Upper lobe of left lung (tissue), 6 donors: ENCODE measurements around the gene PSORS1C1. TPM values are rescaled to one million over a fixed set of nuclear protein-coding genes. Genes with fewer than 3 reads are reported as not detected.
"Not testable (repeated sequence)": the region's sequence is repeated elsewhere in the genome, so short reads cannot be mapped to it uniquely, and the experiment has no call there.

Experiments used
- ATAC-seq, 2 donors: fragments of 200-7000 bp; cut with Tn5 transposase; one replicate each; pipeline ENCODE4 v1.9.1; 2022; ENCODE audit warnings: mild to moderate bottlenecking in 2 of 2, moderate library complexity in 2 of 2; ENCODE audit not compliant: low FRiP score in 2 of 2
- DNase-seq, 2 donors: peaks; one replicate each; pipeline ENCODE4 v3.0.0-alpha.2; 2019 to 2020
- H3K27ac ChIP-seq, 4 donors: fragments of 200-600 bp; sonication (generic); one replicate each; pipeline ENCODE4 v1.5.1; 2016 to 2019
- H3K27me3 ChIP-seq, 4 donors: fragments of 200-600 bp; sonication (generic); one replicate each; pipeline ENCODE4 v1.5.1; 2017 to 2019
- H3K36me3 ChIP-seq, 4 donors: fragments of 200-600 bp; sonication (generic); one replicate each; pipeline ENCODE4 v1.5.1; 2016 to 2019
- H3K4me1 ChIP-seq, 4 donors: fragments of 200-600 bp; sonication (generic); one replicate each; pipeline ENCODE4 v1.5.1; 2018 to 2019
- H3K4me3 ChIP-seq, 4 donors: fragments of 200-600 bp; sonication (generic); one replicate each; pipeline ENCODE4 v1.5.1; 2017 to 2019; ENCODE audit warnings: mild to moderate bottlenecking in 2 of 4, moderate library complexity in 1 of 4
- H3K9me3 ChIP-seq, 4 donors: fragments of 200-600 bp; sonication (generic); one replicate each; pipeline ENCODE4 v1.5.1; 2018 to 2019
- CTCF ChIP-seq, 6 experiments: fragments of 450-650 bp in 4 of 6; fragments of 200-600 bp in 2 of 6; sonication (generic) in 2 of 6; IDR thresholded peaks; one replicate each; pipeline ENCODE4 v1.5.1; 2016 to 2019; ENCODE audit warnings: antibody characterized with exemption in 6 of 6
- EP300 ChIP-seq, 4 donors: sonication (generic); formaldehyde crosslinking; IDR thresholded peaks; one replicate each; pipeline ENCODE4 v1.5.1; 2017; ENCODE audit warnings: antibody characterized with exemption in 4 of 4, control low read depth in 2 of 4
- POLR2A ChIP-seq, 4 donors: fragments of 450-650 bp; IDR thresholded peaks; one replicate each; pipeline ENCODE4 v1.5.1; 2016 to 2017; ENCODE audit warnings: antibody characterized with exemption in 4 of 4, mild to moderate bottlenecking in 2 of 4
- POLR2AphosphoS5 ChIP-seq, 2 donors: sonication (generic); formaldehyde crosslinking; IDR thresholded peaks; one replicate each; pipeline ENCODE4 v1.5.1; 2017; ENCODE audit warnings: antibody characterized with exemption in 2 of 2
- WGBS, 2 donors: methylation state at CpG; one replicate each; pipeline ENCODE4 v1.1.5; 2017 to 2018; 5-methylcytosine and 5-hydroxymethylcytosine counted together
- total RNA-seq, 6 donors: library from RNA; depleted of rRNA in 4 of 6; stranded (reverse); fragments of >200 nt in 4 of 6; gene quantifications; one replicate each; pipeline versions ENCODE4 v1.1.0 to v1.2.1, GENCODE V29; 2016 to 2021
- donor health status: DM: no; HTN: no; CAD: no; lungs with moderate emphysema.
- donor health status: DM: no; HTN: yes; CAD: no; lungs with severe emphysema.

The PSORS1C1 gene
- total RNA-seq, 6 donors from 2014 or later, result 3.2 to 9.4 (median 4.4) TPM

DNA sequence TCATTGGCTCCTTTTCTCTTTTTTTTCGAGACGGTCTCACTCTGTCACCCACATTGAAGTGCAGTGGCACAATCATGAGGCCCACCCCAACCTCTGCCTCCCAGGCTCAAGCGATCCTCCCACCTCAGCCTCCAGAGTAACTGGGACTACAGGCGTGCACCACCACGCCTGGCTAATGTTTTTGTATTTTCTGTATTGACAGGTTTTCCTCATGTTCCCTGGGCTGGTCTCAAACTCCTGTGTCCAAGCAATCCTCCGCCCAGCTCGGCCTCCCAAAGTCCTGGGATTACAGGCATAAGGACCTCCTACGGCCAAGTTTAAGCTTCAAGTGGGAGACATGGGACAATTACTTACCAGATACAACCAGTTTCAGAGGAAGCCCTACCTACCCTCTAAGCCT lies 65.3 kb downstream of the PSORS1C1 start:
- DNase-seq, result no peak
- Histone ChIP-seq H3K36me3 (peaks cover 0 to 3% (median 0%) of the 10 kb centered on the region in 4 donors), H3K9me3 (no peaks in the 10 kb centered on the region), H3K4me3 (peak overlapping the region in 3 of 4 donors; percentile 33 to 58 (median 35)), H3K27ac (peak overlapping the region in 1 of 4 donors; percentile 83), H3K4me1 (peaks cover 0 to 21% (median 5%) of the 10 kb centered on the region in 4 donors), H3K27me3 (no peaks in the 10 kb centered on the region)
- no peak for TF ChIP-seq CTCF (IDR thresholded peaks at IDR 0.05)
- no peak for TF ChIP-seq POLR2AphosphoS5 (IDR thresholded peaks at IDR 0.05)
- no peak for TF ChIP-seq EP300 (IDR thresholded peaks at IDR 0.05)
- no peak for TF ChIP-seq POLR2A (IDR thresholded peaks at IDR 0.05)
- ATAC-seq, result no peak
- WGBS, 2 donors, result 92 to 97% methylated on average over 8 of the region's 8 CpGs

GRCh38 chr6:31180500-31180899 lies 65.9 kb downstream of the PSORS1C1 start:
- ATAC-seq (peak; percentile 96 to 99), DNase-seq (peak; percentile 67 to 86)
- TF ChIP-seq POLR2A (IDR thresholded peaks at IDR 0.05) (peak in 1 of 4 donors; percentile 33), POLR2AphosphoS5 (IDR thresholded peaks at IDR 0.05) (no peak), EP300 (IDR thresholded peaks at IDR 0.05) (no peak)
- no peaks in the 10 kb centered on the region for H3K36me3 ChIP-seq
- H3K27ac ChIP-seq, result peak overlapping the region in 2 of 4 donors; percentile 19 to 83
- H3K9me3 ChIP-seq, result no peaks in the 10 kb centered on the region
- H3K27me3 ChIP-seq, result no peaks in the 10 kb centered on the region
- H3K4me1 ChIP-seq, result peaks cover 0 to 21% (median 5%) of the 10 kb centered on the region in 4 donors
- peak overlapping the region in 3 of 4 donors; percentile 33 to 58 (median 35) for H3K4me3 ChIP-seq
- 82 to 86% methylated on average over 18 to 23 of the region's 26 CpGs for WGBS, 2 donors

- 50 to 74% methylated on average over 2 of the region's 2 CpGs for WGBS, 2 donors
- H3K27ac ChIP-seq, ATAC-seq, DNase-seq, H3K9me3 ChIP-seq, H3K36me3 ChIP-seq, H3K27me3 ChIP-seq, H3K4me3 ChIP-seq: not testable (repeated sequence)
- peaks cover 0 to 28% (median 6%) of the 10 kb centered on the region in 4 donors for H3K4me1 ChIP-seq
Observed at GRCh38 chr6:31183287-31183686, 68.7 kb downstream of the PSORS1C1 start.

DNA sequence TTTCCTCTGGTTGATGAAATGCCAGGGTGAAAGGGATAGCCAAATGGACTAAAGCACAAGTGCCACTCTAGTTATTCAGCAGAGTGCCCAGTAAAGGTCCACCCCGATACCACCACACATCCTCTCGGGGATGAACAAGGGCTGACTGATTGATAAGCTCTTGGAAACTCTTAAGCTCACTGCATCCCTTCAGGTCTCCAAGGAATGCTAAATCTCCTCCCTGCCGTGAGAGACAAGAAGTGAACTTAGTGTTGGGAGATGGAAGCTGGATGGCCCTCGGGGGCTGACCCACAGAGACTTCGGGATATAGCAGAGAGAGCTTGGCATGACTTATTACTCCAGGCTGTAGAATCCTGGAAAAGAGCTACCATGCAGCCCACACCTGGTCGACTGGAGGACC lies 69.3 kb downstream of the PSORS1C1 start:
- H3K4me1 ChIP-seq, result peaks cover 0 to 22% (median 3%) of the 10 kb centered on the region in 4 donors
- not testable (repeated sequence) for H3K27ac ChIP-seq, H3K36me3 ChIP-seq, ATAC-seq, H3K27me3 ChIP-seq, DNase-seq, H3K9me3 ChIP-seq
- 81 to 83% methylated on average over 6 of the region's 6 CpGs for WGBS, 2 donors
- H3K4me3 ChIP-seq, result peak overlapping the region in 1 of 4 donors; percentile 5

GRCh38 chr6:31185695-31186051 lies 71.1 kb downstream of the PSORS1C1 start:
- Histone ChIP-seq H3K4me3 (peak overlapping the region; percentile 4 to 38 (median 22)), H3K4me1 (peaks cover 0 to 13% (median 2%) of the 10 kb centered on the region in 4 donors), H3K27ac (peak overlapping the region; percentile 73 to 84 (median 78))
- not testable (repeated sequence) for DNase-seq, H3K9me3 ChIP-seq, H3K27me3 ChIP-seq, ATAC-seq, H3K36me3 ChIP-seq
- WGBS, 2 donors, result 60 to 67% methylated on average over 4 of the region's 4 CpGs

GRCh38 chr6:31186052-31186734 lies 71.6 kb downstream of the PSORS1C1 start:
- WGBS, 2 donors, result 68 to 75% methylated on average over 21 to 24 of the region's 24 CpGs
- peak overlapping the region; percentile 73 to 84 (median 78) for H3K27ac ChIP-seq
- ATAC-seq, result no peak
- peaks cover 0 to 10% (median 2%) of the 10 kb centered on the region in 4 donors for H3K4me1 ChIP-seq
- no peaks in the 10 kb centered on the region for H3K27me3 ChIP-seq
- H3K9me3 ChIP-seq, result no peaks in the 10 kb centered on the region
- DNase-seq, result peak; percentile 58 to 61
- H3K4me3 ChIP-seq, result peak overlapping the region; percentile 4 to 38 (median 22)
- TF ChIP-seq CTCF (IDR thresholded peaks at IDR 0.05), result no peak
- TF ChIP-seq POLR2AphosphoS5 (IDR thresholded peaks at IDR 0.05), result peak in 1 of 2 donors; percentile 31
- peak in 1 of 4 donors; percentile 33 for TF ChIP-seq POLR2A (IDR thresholded peaks at IDR 0.05)
- TF ChIP-seq EP300 (IDR thresholded peaks at IDR 0.05), result no peak
- no peaks in the 10 kb centered on the region for H3K36me3 ChIP-seq

- no peak for ATAC-seq
- no peak for DNase-seq
- Histone ChIP-seq H3K4me1 (peaks cover 0 to 10% (median 2%) of the 10 kb centered on the region in 4 donors), H3K36me3 (no peaks in the 10 kb centered on the region), H3K4me3 (no peak overlapping the region), H3K9me3 (no peaks in the 10 kb centered on the region), H3K27ac (peak overlapping the region in 1 of 4 donors; percentile 84), H3K27me3 (no peaks in the 10 kb centered on the region)
- 60 to 66% methylated on average over 5 of the region's 5 CpGs for WGBS, 2 donors
- TF ChIP-seq POLR2A (IDR thresholded peaks at IDR 0.05), result no peak
- TF ChIP-seq EP300 (IDR thresholded peaks at IDR 0.05), result no peak
- no peak for TF ChIP-seq POLR2AphosphoS5 (IDR thresholded peaks at IDR 0.05)
Observed at GRCh38 chr6:31187780-31188194, 73.2 kb downstream of the PSORS1C1 start.

DNA sequence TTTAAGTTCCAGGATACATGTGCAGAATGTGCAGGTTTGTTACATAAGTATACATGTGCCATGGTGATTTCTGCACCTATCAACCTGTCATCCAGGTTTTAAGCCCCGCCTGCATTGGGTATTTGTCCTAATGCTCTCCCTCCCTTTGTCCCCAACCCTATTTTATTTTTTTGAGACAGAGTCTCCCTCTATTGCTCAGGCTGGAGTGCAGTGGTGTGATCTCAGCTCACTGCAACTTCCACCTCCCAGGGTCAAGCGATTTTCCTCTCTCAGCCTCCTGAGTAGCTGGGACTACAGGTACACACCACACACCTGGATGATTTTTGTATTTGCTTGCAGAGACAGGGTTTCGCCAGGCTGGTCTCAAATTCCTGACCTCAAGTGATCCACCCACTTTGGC lies 74.6 kb downstream of the PSORS1C1 start:
- not testable (repeated sequence) for H3K27me3 ChIP-seq, H3K36me3 ChIP-seq, DNase-seq, H3K4me1 ChIP-seq, H3K4me3 ChIP-seq, H3K9me3 ChIP-seq, ATAC-seq, H3K27ac ChIP-seq
- WGBS, 2 donors, result 86 to 88% methylated on average over 3 of the region's 3 CpGs
